Measurements from ENCODE around the gene LSR. TPM values are rescaled to one million over a fixed set of nuclear protein-coding genes. Genes with fewer than 3 reads are reported as not detected.

The LSR gene
- total RNA-seq, 1 donor from 2014 or later = 0.83 TPM

GRCh38 chr19:35265126-35265899, 16.5 kb downstream of the LSR start:
- peak overlapping the region; percentile 59 for H3K4me3 Mint-ChIP-seq (ENCODE audit: unreplicated experiment)
- peaks cover 4% of the 10 kb centered on the region for H3K36me3 Mint-ChIP-seq (ENCODE audit: unreplicated experiment)
- DNase-seq (ENCODE audit: extremely low spot score, unreplicated experiment) = peak; percentile 68
- no peaks in the 10 kb centered on the region for H3K9me3 Mint-ChIP-seq (ENCODE audit: unreplicated experiment)
- no peak overlapping the region for H3K27ac Mint-ChIP-seq (ENCODE audit: unreplicated experiment)
- H3K4me1 Mint-ChIP-seq (ENCODE audit: unreplicated experiment) = peaks cover 16% of the 10 kb centered on the region
- TF ChIP-seq CTCF (IDR thresholded peaks at IDR 0.05) = no peak
- no peaks in the 10 kb centered on the region for H3K27me3 Mint-ChIP-seq (ENCODE audit: unreplicated experiment)

- Mint-ChIP-seq H3K4me1 (ENCODE audit: unreplicated experiment) (peaks cover 17% of the 10 kb centered on the region), H3K27me3 (ENCODE audit: unreplicated experiment) (no peaks in the 10 kb centered on the region), H3K36me3 (ENCODE audit: unreplicated experiment) (peaks cover 6% of the 10 kb centered on the region), H3K9me3 (ENCODE audit: unreplicated experiment) (no peaks in the 10 kb centered on the region), H3K4me3 (ENCODE audit: unreplicated experiment) (peak overlapping the region; percentile 94), H3K27ac (ENCODE audit: unreplicated experiment) (peak overlapping the region; percentile 14)
- no peak for TF ChIP-seq CTCF (IDR thresholded peaks at IDR 0.05)
- no peak for DNase-seq (ENCODE audit: extremely low spot score, unreplicated experiment)
Measured at GRCh38 chr19:35265900-35266519, 17.2 kb downstream of the LSR start.

DNA sequence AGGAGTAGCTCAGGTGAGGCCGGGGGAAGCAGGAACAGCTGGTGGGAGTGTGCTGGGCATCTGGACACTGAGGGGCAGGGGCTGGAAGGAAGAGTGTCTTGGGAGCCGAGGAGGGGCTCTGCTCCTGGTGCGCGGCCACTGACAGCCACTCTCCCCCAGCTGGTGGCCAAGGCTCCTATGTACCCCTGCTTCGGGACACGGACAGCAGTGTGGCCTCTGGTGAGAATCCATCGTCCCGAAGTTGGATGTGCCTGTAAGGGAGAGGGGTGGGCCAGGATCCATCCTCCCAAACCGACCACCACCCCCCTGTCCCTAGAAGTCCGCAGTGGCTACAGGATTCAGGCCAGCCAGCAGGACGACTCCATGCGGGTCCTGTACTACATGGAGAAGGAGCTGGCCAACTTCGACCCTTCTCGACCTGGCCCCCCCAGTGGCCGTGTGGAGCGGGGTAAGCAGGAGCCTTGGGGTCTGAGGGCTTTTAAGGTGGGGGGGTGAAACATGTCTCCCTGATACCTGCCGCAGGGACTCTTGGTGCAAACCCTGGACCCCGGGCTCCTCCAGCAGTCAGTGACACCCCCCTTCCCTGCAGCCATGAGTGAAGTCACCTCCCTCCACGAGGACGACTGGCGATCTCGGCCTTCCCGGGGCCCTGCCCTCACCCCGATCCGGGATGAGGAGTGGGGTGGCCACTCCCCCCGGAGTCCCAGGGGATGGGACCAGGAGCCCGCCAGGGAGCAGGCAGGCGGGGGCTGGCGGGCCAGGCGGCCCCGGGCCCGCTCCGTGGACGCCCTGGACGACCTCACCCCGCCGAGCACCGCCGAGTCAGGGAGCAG, 17.9 kb downstream of the LSR start:
- H3K4me1 Mint-ChIP-seq (ENCODE audit: unreplicated experiment) = peaks cover 17% of the 10 kb centered on the region
- no peak for TF ChIP-seq CTCF (IDR thresholded peaks at IDR 0.05)
- peaks cover 8% of the 10 kb centered on the region for H3K36me3 Mint-ChIP-seq (ENCODE audit: unreplicated experiment)
- H3K4me3 Mint-ChIP-seq (ENCODE audit: unreplicated experiment) = peak overlapping the region; percentile 94
- H3K27ac Mint-ChIP-seq (ENCODE audit: unreplicated experiment) = peak overlapping the region; percentile 14
- H3K27me3 Mint-ChIP-seq (ENCODE audit: unreplicated experiment) = no peaks in the 10 kb centered on the region
- H3K9me3 Mint-ChIP-seq (ENCODE audit: unreplicated experiment) = no peaks in the 10 kb centered on the region
- no peak for DNase-seq (ENCODE audit: extremely low spot score, unreplicated experiment)

DNA sequence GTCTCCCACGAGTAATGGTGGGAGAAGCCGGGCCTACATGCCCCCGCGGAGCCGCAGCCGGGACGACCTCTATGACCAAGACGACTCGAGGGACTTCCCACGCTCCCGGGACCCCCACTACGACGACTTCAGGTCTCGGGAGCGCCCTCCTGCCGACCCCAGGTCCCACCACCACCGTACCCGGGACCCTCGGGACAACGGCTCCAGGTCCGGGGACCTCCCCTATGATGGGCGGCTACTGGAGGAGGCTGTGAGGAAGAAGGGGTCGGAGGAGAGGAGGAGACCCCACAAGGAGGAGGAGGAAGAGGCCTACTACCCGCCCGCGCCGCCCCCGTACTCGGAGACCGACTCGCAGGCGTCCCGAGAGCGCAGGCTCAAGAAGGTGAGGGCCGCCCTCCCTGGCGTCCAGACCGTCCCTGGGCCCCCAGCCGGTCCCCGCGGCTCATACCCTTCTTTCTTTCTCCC, 18.6 kb downstream of the LSR start:
- H3K36me3 Mint-ChIP-seq (ENCODE audit: unreplicated experiment) = peaks cover 14% of the 10 kb centered on the region
- H3K4me1 Mint-ChIP-seq (ENCODE audit: unreplicated experiment) = peaks cover 14% of the 10 kb centered on the region
- peak overlapping the region; percentile 96 for H3K27ac Mint-ChIP-seq (ENCODE audit: unreplicated experiment)
- no peaks in the 10 kb centered on the region for H3K9me3 Mint-ChIP-seq (ENCODE audit: unreplicated experiment)
- H3K4me3 Mint-ChIP-seq (ENCODE audit: unreplicated experiment) = peak overlapping the region; percentile 94
- TF ChIP-seq CTCF (IDR thresholded peaks at IDR 0.05) = no peak
- H3K27me3 Mint-ChIP-seq (ENCODE audit: unreplicated experiment) = no peaks in the 10 kb centered on the region
- DNase-seq (ENCODE audit: extremely low spot score, unreplicated experiment) = no peak
